ENCODE measurements around the gene MBTD1.
"Not testable (repeated sequence)": the region's sequence is repeated elsewhere in the genome, so short reads cannot be mapped to it uniquely, and the experiment has no call there.

Gene MBTD1

GRCh38 chr17:51259564-51260236, at the start of gene MBTD1:
Gene MBTD1, minus strand, starts transcription at chr17:51260049. Its CDS starts 34,888 bp downstream, at chr17:51225161.
- peak; percentile 98 for DNase-seq

- DNase-seq, result no peak
These were observed 45.3 kb upstream of the MBTD1 start for GRCh38 chr17:51305182-51305581.

GRCh38 chr17:51299859-51300258, 40.0 kb upstream of the MBTD1 start:
- DNase-seq, result no peak

- DNase-seq, result peak; percentile 53
These were observed 38.9 kb upstream of the MBTD1 start for GRCh38 chr17:51298508-51299371.

GRCh38 chr17:51294338-51294737, 34.5 kb upstream of the MBTD1 start:
- DNase-seq, result not testable (repeated sequence)

- DNase-seq, result no peak
These were observed 29.9 kb upstream of the MBTD1 start for GRCh38 chr17:51289696-51290111.

- no peak for DNase-seq
These were observed 27.6 kb upstream of the MBTD1 start for GRCh38 chr17:51287412-51287811.

GRCh38 chr17:51279183-51279582, 19.3 kb upstream of the MBTD1 start:
- no peak for DNase-seq

- no peak for DNase-seq
These were observed 15.5 kb upstream of the MBTD1 start for GRCh38 chr17:51275381-51275780.

- DNase-seq, result no peak
These were observed 13.0 kb upstream of the MBTD1 start for GRCh38 chr17:51272812-51273211.

- no peak for DNase-seq
These were observed 10.8 kb upstream of the MBTD1 start for GRCh38 chr17:51270636-51271035.

GRCh38 chr17:51269991-51270390, 10.1 kb upstream of the MBTD1 start:
- no peak for DNase-seq

- DNase-seq, result not testable (repeated sequence)
These were observed 4.6 kb upstream of the MBTD1 start for GRCh38 chr17:51264466-51264865.

GRCh38 chr17:51263006-51263405, 3.2 kb upstream of the MBTD1 start:
- DNase-seq, result no peak

- peak; percentile 84 for DNase-seq
These were observed 1.4 kb upstream of the MBTD1 start for GRCh38 chr17:51261024-51261963.

- DNase-seq, result peak; percentile 98
These were observed 581 bp upstream of the MBTD1 start, which contains the start of gene UTP18 for GRCh38 chr17:51260237-51261023. Gene UTP18, plus strand, starts transcription at chr17:51260546. Its CDS starts 39 bp downstream, at chr17:51260585.

GRCh38 chr17:51258756-51259563, 889 bp downstream of the MBTD1 start:
- no peak for DNase-seq

- DNase-seq, result no peak
These were observed 2.4 kb downstream of the MBTD1 start for GRCh38 chr17:51257150-51258081.

- DNase-seq, result no peak
These were observed 3.7 kb downstream of the MBTD1 start for GRCh38 chr17:51256101-51256500.

- no peak for DNase-seq
These were observed 4.2 kb downstream of the MBTD1 start for GRCh38 chr17:51255673-51256072.
